NCI-H2171 (cell line): Measurements from ENCODE around the gene MARF1.
"Not testable (repeated sequence)": the region's sequence is repeated elsewhere in the genome, so short reads cannot be mapped to it uniquely, and the experiment has no call there.

Experiments used
- DNase-seq: peaks from one replicate; lab custom pipeline; 2025; lab: John Stamatoyannopoulos, UW

Gene MARF1

DNA sequence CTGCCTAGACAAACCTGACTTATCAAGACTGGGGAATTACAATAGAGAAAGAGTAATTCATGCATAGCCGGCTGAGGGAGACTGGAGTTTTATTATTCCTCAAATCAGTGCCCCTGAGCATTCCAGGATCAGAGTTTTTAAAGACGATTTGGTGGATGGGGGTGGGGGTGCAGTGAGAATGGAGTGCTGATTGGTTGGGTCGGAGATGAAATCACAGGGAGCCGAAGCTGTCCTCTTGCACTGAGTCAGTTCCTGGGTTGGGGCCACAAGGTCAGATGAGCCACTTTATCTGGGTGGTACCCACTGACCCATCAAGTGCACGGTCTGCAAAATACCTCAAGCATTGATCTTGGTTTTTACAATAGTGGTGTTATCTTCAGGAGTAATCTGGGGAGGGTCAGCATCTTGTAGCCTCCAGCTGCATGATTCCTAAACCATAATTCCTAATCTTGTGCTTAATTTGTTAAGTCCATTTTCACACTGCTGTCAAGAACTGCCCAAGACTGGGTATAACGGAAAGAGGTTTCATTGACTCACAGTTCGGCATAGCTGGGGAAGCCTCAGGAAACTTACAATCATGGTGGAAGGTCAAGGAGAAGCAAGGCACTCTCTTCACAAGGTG, 69.6 kb downstream of the MARF1 start:
- DNase-seq, result no peak

DNA sequence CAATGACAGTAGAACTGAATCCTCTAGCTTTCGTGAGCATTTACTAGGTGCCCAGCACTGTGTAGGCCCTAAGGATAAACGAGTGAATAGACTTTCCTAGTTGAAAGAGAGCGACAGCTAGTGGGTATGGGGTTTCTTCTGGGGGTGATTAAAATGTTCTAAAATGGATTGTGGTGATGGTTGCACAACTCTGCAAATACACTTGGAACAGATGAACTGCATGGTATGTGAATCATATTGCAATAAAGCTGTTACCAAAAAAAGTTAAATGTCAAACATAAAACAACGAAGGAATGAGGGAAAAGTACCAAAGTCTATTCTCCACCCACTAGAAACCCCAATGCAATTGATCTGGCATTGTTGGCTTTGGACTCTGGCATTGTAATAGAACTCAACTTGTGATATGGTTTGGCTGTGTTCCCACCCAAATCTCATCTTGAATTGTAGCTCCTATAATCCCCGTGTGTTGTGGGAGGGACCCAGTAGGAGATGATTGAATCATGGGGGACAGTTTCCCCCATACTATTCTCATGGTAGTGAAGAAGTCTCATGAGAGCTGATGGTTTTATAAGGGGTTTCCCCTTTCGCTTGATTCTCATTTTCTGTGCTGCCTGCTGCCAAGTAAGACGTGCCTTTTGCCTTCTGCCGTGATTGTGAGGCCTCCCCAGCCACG, 70.5 kb downstream of the MARF1 start:
- no peak for DNase-seq

DNA sequence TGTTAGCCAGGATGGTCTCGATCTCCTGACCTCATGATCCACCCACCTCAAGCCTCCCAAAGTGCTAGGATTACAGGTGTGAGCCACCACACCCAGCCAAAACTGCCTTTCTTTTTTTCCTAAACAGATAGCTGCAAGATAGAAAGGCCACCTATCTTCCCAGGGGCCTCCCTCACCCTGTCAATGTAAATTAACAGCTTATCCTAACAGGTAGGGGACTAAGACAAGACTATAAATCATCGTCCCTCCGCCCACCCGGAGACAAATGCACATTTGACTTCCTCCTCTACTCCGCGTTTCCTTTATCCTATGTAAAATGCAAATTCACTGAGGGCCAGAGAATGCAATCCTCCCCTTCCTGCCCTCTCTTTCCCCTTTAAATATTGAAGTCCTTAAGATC, 71.4 kb downstream of the MARF1 start:
- no peak for DNase-seq

DNA sequence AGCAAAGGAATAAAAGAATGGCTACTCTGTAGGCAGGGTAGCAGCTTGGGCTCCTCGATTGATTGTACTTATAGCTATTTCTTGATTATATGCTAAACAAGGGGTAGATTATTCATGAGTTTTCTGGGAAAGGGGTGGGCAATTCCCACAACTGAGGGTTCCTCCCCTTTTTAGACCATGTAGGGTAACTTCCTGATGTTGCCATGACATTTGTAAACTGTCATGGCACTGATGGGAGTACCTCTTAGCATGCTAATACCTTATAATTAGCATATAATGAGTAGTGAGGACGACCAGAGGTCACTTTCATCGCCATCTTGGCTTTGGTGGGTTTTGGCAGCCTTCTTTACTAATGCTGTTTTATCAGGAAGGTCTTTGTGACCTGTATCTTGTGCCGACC, 72.3 kb downstream of the MARF1 start:
- not testable (repeated sequence) for DNase-seq

DNA sequence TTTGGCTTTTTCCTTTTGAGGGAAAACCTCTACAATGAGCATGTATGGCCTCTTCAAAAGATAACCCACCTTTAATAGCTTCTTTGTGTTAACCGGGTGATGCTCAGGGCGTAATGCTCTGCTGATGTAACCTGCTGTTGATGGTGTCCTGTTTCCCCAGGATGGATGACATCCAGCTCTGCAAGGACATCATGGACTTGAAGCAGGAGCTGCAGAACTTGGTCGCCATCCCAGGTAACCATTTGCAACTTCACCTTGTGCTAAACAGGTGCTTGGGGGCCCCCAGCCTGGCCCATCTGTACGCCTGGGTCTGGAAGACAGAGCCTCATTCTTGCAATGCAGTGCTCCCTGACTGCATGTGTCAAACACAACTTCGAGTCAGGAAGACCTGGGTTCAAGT, 75.1 kb downstream of the MARF1 start:
- no peak for DNase-seq

DNA sequence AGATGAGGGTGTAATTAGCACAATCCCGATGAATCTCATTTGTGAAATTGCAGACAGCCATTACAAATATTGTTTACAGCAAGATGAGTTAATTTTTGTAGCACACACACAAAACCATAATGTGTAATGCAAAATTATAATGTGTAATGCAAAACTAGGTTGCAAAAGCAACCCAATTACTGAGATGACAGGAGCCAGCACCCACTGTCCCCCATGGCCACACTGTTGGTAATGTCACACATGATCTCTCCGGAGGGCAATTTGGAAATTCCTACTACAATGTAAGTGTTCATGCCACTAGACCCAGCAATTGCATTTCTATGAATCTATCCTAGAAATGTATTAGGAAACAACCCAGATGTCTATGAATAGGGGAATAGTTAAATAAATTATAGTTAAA, 76.9 kb downstream of the MARF1 start:
- no peak for DNase-seq

DNA sequence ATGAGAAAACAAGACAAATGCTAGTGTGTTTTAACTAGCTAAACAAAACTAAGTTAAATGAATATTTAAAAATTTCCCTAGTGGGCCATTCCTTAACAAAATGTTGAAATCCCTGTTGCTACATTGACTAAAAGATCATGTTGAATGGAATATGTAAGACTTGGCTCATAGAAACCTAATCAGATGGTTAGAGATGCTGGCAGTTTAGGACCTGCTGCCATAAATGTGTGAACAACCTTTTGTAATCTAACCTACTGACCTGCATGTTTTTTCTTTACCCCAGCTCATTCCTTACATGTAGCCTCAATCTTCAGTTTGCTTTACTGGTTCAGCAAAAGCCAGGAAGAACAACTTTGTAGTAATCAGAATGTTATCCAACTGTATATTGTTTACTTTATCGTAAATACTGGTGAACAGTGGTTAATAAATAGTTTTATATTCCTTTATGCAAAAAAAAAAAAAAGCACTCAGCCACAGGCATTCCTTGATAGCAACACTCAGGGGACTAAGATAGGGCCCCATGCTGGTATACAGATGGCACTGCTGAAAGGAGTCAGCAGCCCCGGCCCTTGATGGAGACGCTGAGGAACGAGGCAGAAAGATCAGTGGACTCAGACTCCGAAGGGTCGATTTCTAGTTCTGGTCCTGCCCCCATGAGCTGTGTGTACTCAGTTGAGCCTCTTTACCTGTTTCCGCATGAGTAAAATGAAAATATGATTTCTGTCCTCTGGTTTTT, 78.2 kb downstream of the MARF1 start:
- DNase-seq, result no peak

DNA sequence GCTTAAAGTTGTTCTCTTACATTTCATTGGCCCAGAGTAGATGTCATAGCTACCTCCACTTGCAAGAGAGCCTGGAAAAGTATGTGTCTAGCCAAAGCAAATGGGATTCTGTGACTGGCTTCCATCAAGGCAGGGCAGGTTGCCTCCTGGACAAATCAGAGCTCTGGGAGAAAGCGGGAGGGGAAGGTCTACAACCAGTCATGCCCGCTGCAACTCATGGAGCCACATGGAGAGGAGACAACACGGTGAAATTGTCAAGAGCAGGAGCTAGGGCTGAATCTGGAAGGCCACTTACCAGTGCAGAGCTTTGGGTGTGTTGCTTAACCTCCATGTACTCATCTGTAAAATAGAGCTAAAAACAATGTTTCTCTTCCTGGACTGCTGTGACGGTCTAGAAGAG, 83.8 kb downstream of the MARF1 start:
- no peak for DNase-seq

DNA sequence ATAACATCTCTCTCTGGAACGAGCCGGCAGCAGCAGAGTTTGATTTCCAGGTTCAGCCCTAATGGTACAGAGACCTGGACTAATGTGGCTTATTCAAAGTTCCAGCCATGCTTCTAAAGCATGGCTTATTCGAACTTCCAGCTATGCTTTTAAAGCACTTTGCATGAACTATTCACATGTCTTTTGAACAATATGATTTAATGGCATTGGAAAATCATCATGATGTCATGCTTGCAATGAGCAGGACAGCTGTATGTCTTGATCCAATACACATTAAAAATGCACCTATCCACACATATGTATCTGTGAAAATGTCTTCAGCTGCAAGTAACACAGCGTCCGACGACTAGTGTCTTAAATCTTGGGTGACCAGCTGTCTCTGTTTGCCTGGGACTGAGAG, 85.7 kb downstream of the MARF1 start:
- no peak for DNase-seq

DNA sequence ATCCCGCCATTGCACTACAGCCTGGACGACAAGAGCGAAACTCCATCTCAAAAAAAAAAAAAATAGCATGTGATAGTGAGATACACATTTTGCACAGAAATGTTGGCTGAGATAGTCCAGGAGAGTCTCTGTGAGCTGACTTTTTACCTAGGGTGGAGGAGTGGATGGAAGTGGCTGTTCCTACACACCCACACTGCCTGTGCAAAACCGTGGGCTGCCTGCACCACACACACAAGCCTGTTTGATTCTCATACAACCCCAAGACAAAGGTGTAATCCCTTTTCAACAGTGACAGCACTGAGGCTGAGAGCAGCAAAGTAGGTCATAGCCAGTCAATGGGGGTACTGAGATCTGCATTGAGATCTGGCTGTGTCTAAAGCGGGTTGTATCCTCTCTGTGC, 86.8 kb downstream of the MARF1 start:
- no peak for DNase-seq

DNA sequence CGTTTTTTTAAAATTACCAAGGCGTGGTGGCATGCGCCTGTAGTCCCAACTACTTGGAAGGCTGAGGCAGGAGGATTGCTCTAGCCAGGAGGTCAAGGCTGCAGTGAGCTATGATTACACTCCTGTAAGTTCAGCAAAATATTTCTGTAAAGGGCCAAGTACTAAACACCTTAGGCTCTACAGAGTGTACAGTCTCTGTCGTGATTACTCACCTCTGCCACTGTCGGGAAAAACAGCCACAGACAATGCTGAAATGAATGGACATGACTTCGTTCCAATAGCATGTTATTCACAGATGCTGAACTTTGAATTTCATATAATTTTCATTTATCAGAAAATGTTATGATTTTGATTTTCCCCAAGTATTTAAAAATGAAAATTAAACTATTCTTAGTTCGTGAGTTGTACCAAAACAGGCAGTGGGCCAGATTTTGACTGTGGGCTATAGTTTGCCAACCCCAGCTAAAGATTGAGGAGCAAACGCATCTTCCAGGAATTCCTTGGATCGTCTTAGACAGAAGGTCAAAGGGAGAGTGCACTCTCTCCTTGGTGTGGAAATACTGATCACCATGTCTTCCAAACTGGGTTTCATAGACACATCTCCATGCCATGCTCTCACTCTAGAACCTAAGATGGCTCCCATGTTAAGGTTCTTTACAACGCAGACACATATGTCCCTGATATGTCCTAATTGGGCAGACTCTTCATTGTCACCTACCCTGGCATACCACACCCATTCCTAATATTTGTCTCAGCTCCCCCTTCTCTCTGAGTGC, 89.5 kb downstream of the MARF1 start:
- no peak for DNase-seq

DNA sequence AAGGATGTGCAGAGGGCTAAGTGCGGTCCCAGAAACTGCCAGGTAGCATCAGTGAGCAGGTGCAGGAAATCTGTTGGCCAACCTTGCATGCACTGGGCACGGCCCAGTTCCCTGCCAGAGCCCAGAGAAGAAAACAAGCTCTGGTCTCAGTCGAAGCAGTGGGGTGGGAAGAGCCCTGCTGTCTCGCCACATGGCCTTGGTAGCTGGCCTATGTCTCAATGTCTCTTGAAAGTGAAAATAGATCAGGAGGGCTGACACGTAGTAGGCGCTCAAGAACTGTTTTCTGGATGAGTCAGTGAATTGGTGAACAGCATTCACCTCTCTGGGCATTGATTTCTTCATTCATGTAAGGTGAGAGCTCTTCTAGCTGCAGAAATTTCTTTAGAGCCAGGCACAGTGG, 90.4 kb downstream of the MARF1 start:
- DNase-seq, result no peak

DNA sequence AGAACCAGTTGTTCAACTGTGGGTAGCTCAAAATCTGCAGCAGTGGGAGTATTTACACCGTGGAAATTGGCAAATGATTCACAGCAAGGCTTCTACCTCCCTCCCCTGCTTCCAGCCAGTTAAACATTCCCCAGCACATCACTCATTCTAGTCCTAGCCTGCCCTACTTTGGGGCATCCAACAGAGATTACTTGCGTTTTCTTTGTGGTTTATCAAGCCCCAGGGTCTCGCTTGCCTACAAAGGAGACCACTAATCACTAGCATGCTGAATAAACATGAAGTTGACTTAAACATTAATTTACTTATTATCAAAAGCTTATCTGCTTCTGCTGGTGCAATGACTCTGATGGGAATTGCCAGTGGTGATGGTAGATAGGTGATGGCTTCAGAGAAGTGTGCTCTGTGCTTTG, 94.5 kb downstream of the MARF1 start:
- DNase-seq, result no peak

DNA sequence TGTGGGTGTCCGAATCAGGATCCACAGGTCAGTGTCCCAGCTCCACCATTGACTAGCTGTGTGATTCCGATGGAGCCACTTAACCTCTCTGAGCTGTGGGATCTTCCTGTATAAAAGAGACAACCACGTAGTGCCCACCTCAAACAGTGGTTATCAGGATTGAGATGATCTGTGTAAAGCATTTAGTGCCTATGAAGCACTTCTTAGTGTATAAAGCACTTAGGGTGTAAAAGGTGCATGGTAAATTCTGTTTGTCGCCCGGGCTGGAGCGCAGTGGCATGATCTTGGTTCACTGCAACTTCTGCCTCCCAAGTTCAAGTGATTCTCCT, 95.2 kb downstream of the MARF1 start:
- DNase-seq, result no peak

DNA sequence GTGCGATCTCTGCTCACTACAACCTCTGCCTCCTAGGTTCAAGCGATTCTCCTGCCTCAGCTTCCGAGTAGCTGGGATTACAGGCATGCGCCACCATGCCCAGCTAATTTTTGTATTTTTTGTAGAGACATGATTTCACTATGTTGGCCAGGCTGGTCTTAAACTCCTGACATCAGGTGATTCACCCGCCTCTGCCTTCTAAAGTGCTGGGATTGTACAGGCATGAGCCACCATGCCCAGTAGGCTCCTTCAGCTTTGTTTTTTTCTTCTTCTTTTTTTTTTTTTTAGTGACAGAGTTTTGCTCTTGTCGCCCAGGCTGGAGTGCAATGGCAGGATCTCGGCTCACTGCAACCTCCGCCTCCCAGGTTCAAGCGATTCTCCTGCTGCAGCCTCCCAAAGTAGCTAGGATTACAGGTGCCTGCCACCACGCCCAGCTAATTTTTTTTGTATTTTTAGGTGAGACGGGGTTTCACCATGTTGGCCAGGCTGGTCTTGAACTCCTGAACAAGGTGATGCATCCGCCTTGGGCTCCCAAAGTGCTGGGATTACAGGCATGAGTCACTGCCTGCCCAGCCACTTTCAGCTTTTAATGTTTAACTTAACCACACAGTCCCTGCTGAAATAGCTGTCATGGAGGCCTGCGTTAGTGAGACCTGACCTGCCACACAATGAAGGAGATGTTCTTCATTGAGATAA, 95.7 kb downstream of the MARF1 start:
- not testable (repeated sequence) for DNase-seq

DNA sequence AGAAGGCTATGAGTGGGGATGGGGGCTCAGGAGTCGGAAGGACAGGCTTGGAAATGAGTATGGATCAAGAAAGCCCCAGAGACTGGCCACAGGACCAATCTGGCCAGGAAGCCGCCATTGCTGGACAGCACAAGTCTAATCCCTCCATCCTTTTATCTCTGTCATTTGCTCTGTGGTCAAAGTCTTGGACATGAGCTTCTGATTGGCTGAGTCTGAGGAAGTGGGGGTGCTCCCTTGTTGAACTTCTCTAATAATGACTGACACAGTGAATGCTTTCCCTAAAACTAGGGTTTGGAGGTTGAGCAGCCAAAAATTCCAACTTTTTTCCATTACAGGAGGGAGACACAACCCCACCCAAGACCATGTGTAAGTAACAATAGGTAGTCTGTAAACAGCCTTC, 97.4 kb downstream of the MARF1 start:
- no peak for DNase-seq

DNA sequence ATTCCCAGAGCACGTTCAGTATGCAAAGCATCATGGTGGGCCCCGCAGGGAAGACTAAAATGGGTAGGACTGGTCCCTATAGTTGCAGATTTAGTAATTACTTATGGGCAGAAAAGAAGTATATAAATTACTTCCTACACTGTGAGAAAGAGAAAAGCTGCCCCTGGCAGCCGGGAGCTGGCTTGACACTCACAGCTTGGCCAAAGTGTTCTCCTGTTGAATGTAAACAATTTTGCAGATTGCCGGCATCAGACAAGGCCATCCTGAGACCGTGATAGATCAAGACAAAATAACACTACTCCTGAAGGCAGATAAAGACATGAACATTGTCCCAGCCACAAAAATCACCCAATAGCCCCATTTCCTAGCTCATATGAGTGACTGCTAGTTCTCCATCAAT, 98.5 kb downstream of the MARF1 start:
- no peak for DNase-seq
